VCaP (cell line): ENCODE data around the gene CHST11.

Experiments used
- H3K27ac ChIP-seq: fragments of 450-650 bp; 2 replicates; pipeline ENCODE4 v1.5.1; 2017
- TF ChIP-seq, protein P1 (sequence below): fragments of 450-650 bp; conservative IDR thresholded peaks from 2 replicates; pipeline ENCODE4 v1.5.1; 2017; ENCODE audit warnings: mild to moderate bottlenecking, moderate library complexity

The CHST11 gene

DNA sequence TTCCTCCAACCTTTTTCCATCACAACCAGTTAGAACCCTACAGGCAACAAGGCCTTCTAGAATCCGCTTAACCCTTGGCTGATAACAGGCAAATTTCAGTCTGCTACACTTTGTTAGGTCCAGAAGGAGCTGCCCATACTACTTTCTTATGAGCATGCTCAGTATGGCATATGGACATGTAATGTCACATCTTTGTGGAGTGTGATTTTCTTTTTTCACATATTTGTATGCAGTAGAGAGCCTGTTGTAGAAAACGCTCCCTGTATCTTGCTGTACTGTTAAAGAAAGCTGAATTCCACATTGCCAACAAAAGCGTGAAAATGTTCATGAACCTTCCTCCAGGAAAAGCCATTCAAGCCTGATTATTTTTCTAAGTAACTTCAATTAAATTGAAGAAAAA, 304.9 kb downstream of the CHST11 start:
- TF ChIP-seq, protein P1, sequence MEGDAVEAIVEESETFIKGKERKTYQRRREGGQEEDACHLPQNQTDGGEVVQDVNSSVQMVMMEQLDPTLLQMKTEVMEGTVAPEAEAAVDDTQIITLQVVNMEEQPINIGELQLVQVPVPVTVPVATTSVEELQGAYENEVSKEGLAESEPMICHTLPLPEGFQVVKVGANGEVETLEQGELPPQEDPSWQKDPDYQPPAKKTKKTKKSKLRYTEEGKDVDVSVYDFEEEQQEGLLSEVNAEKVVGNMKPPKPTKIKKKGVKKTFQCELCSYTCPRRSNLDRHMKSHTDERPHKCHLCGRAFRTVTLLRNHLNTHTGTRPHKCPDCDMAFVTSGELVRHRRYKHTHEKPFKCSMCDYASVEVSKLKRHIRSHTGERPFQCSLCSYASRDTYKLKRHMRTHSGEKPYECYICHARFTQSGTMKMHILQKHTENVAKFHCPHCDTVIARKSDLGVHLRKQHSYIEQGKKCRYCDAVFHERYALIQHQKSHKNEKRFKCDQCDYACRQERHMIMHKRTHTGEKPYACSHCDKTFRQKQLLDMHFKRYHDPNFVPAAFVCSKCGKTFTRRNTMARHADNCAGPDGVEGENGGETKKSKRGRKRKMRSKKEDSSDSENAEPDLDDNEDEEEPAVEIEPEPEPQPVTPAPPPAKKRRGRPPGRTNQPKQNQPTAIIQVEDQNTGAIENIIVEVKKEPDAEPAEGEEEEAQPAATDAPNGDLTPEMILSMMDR, result no peak
- H3K27ac ChIP-seq, result no peak overlapping the region

DNA sequence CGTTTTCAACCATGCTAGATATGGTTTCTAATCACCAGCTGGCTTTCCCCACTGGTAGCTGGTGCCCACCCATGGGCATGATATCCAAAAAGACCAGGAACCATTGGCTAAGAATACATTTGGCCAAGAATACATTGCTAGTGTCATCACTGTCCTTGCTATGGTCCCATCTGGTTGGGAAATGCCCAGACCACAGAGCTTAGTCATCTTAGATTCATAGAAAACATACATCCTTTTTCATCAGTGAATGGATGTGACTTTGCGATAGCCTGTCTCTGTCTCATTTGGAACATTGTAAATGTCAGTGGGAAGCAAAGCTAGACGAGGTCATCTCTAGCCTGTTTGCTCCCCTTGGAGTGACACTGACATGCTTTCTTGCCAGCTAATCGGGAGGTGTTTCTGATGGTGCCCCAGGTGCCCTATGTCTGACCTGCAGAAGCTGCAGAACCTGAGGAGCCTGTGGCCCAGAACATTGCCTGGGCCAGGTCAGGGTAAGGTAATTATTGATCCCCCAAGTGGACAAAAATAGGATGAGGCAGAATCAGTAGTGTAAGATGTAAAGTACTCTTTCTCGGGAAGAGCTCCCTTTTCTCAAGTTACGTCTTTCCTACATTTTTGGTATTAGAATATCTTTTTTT, 306.5 kb downstream of the CHST11 start:
- H3K27ac ChIP-seq, result no peak overlapping the region
- TF ChIP-seq, protein P1, result no peak

DNA sequence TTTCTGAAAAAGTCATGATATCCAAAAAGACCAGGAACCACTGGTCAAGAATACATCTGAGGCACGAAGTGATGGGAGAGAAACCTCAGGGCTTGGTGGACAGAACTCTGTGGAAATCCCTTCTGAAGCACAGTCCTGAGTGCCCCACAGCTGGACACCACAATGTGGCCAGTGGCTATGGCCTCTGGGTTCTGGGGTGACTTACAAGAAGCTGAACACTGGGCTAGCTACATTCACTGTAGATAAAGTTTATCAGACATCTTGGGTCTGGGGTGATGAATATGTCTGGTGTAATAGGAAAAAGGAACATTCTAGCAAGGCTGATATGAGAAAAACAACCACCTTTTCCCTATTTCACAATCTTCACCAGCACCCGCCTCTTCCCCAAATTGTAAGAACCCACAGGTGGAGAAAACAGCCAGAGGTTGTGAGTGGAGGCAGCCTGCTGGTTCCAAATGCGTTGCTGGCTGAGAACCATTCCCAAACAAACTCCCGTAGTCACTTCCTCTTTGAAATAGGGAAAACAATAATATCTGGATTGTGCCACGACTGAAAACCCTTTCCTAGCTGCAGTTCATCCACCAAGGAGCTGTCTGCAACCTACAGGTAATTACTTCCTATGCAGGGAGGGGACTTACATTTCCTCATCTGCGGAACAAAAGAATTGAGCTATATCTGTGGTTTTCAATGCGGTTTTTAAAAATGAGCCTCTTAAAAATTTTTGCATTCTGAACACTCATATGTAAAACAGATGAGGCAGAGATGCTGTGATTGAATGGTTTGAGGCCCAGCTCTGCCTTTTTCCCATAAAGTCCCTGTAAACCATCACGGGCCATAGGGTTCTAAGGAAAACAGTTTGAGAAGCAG, 307.7 kb downstream of the CHST11 start:
- TF ChIP-seq, protein P1, result no peak

DNA sequence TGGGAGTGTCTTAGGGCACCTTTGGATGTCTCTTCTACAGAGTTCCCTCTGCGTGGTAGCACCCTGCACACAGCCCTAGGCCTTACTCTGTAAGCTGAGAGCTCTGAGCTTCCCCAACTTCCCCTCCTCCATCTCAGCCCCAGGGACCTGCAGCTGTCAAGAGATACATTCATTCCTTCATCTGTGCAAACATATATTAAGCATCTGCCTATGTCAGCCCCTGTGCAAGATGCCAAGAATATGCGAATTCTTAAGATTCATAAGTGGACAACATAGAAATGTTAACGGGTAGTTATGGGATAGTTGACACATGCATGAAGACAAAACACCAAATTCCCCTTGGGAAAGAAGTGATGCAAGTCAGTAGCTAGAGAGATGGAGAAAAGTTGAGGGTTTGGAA, 310.5 kb downstream of the CHST11 start:
- no peak overlapping the region for H3K27ac ChIP-seq
- TF ChIP-seq, protein P1, result no peak

More for the DNA sequence above, 307.7 kb downstream of the CHST11 start:
- no peak overlapping the region for H3K27ac ChIP-seq

DNA sequence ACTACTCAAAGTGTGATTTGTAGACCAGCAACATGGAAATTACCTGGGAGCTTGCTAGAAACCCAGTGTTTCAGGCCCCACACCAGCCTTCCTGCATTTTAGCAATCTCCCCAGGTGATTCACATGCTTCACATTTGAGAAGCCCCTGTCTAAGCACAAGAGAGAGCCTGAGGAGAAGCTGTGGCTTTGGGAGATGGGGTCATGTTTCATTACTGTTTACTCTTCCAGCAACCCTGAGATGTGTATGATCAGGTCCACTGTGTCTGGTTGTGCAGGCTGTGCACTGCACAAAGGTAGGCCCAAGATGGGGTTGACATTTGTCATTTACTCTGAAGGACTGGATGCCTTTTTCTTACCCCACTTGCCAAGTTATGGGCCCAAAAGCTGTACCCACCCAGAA, 311.3 kb downstream of the CHST11 start:
- H3K27ac ChIP-seq, result no peak overlapping the region
- TF ChIP-seq, protein P1, result no peak

DNA sequence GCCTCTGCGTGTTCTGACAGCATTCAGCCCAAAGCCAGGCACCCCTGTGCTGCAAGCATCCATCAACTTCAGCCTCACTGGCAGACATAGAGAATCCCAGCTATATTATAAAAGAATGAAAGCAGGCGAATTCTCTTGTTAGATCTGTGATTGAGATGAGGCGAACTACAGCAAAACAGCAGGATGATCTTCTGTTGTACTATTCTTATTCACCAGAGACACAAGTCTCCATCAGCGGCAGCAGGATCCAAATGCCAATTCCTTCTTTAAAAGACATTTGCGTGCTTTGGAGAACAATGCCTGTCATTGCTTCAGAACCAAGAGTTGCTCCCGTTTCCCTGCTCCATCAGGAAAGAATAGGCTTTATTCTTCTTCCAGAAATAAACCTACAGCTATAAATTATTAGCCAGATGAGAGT, 312.4 kb downstream of the CHST11 start:
- TF ChIP-seq, protein P1, result no peak
- H3K27ac ChIP-seq, result no peak overlapping the region

DNA sequence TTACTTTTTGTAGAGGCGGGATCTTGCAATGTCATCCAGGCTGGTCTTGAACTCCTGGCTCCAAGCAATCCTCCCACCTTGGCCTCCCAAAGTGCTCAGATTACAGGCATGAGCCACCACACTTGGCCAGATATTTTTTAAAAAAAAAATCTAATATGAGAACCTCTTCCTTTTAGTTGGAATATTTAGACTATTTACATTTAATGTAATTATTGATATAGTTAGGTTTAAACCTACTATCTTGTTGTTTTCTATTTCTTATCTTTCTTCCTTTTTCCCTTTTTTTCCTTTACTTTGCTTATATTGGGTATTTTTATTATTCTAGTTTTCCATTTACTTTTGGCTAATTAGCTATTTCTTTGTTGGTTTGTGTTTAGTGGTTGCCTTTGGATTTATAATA, 315.6 kb downstream of the CHST11 start:
- TF ChIP-seq, protein P1, result no peak
- no peak overlapping the region for H3K27ac ChIP-seq
